HepG2 (cell line): ENCODE results near the gene SHLD1. TPM values are rescaled to one million over a fixed set of nuclear protein-coding genes. Genes with fewer than 3 reads are reported as not detected.

ENCODE experiments used
- ATAC-seq: fragments of 200-7000 bp; cut with Tn5 transposase; 3 replicates; pipeline ENCODE4 v1.9.1; 2020; ENCODE audit warnings: mild to moderate bottlenecking, moderate library complexity
- BruUV-seq: library from RNA; stranded (reverse); fragments of 400-500 nt; replicated peaks from 2 replicates; lab custom pipeline; 2021; lab: Mats Ljungman, UMichigan
- CTCF ChIA-PET: fragments of 300-600 bp; formaldehyde crosslinking; extraction: SDS; loops from one replicate; lab custom pipeline; 2021; ENCODE audit warnings: low total read pairs, inconsistent platforms, low intra/inter-chr PET ratio; lab: Yijun Ruan, JAX
- POLR2A ChIA-PET: fragments of 350-600 bp; sonication (Branson Sonifier 250); formaldehyde crosslinking; loops from one replicate; lab custom pipeline; 2020; ENCODE audit warnings: antibody characterized with exemption, inconsistent platforms; lab: Yijun Ruan, JAX
- DNase-seq: peaks from one replicate; pipeline ENCODE4 v3.0.0-alpha.2; 2015; ENCODE audit warnings: low spot score
- FAIRE-seq: peaks from 3 replicates; lab custom pipeline; 2011; peaks lifted over from hg19 to GRCh38; lab: Jason Lieb, UNC
- H2AFZ ChIP-seq: one replicate; pipeline ENCODE4 v1.6.1; 2011; ENCODE audit warnings: low read length, inconsistent platforms
- H3K27ac ChIP-seq: fragments of 300-600 bp; 3 replicates; pipeline ENCODE4 v1.8.0; 2011; ENCODE audit warnings: mixed run types, mild to moderate bottlenecking, mixed read lengths, low read length, inconsistent platforms; ENCODE audit not compliant: insufficient read depth; ENCODE audit errors: extremely low read length
- H3K27me3 ChIP-seq, 2 experiments: fragments of 200-600 bp in 1 of 2; 2 replicates in 1 of 2; 3 replicates in 1 of 2; pipeline versions ENCODE4 v1.6.0 to v1.8.0; 2011; ENCODE audit warnings: low read length in 2 of 2, mild to moderate bottlenecking in 2 of 2, moderate library complexity in 2 of 2, inconsistent platforms in 1 of 2; ENCODE audit not compliant: insufficient read depth in 2 of 2, control insufficient read depth in 1 of 2
- H3K36me3 ChIP-seq, 2 experiments: fragments of 200-600 bp in 1 of 2; replicated peaks in 1 of 2; 2 replicates in 1 of 2; 3 replicates in 1 of 2; pipeline versions ENCODE4 v1.5.1 to v1.8.0; 2011; ENCODE audit warnings: low read length in 2 of 2, inconsistent platforms in 1 of 2; ENCODE audit not compliant: insufficient read depth in 2 of 2, control insufficient read depth in 1 of 2
- H3K4me1 ChIP-seq: 2 replicates; pipeline ENCODE4 v1.5.1; 2012; ENCODE audit warnings: low read length, inconsistent platforms; ENCODE audit not compliant: insufficient read depth
- H3K4me2 ChIP-seq: 2 replicates; pipeline ENCODE4 v1.6.0; 2011; ENCODE audit warnings: low read depth, low read length, inconsistent platforms
- H3K4me3 ChIP-seq, 3 experiments: fragments of 200-600 bp in 1 of 3; sonication (generic), shearing (Covaris generic) in 1 of 3; replicated peaks in 1 of 3; 2 replicates each; pipeline ENCODE4 v1.5.1; 2011 to 2016; ENCODE audit warnings: low read length in 3 of 3, inconsistent platforms in 2 of 3, low read depth in 2 of 3, mild to moderate bottlenecking in 2 of 3, control low read depth in 1 of 3, mixed read lengths in 1 of 3; ENCODE audit not compliant: insufficient read depth in 1 of 3
- H3K79me2 ChIP-seq: one replicate; pipeline ENCODE4 v1.6.1; 2011; ENCODE audit warnings: low read length, inconsistent platforms; ENCODE audit not compliant: insufficient read depth
- H3K9ac ChIP-seq: 2 replicates; pipeline ENCODE4 v1.6.0; 2011; ENCODE audit warnings: mild to moderate bottlenecking, low read depth, low read length, inconsistent platforms; ENCODE audit not compliant: insufficient read depth
- H3K9me3 ChIP-seq: 2 replicates; pipeline ENCODE4 v1.5.1; 2012; ENCODE audit warnings: mild to moderate bottlenecking, low read length
- H4K20me1 ChIP-seq: 2 replicates; pipeline ENCODE4 v1.6.0; 2011; ENCODE audit warnings: inconsistent platforms, mild to moderate bottlenecking, low read length, moderate library complexity; ENCODE audit not compliant: insufficient read depth
- CBX5 ChIP-seq: sonication (generic); formaldehyde crosslinking; IDR thresholded peaks from 2 replicates; pipeline ENCODE4 v1.4.0; 2020; ENCODE audit warnings: missing genetic modification reagents, borderline replicate concordance
- RXRB ChIP-seq: IDR thresholded peaks from 2 replicates; pipeline ENCODE4 v1.6.1; 2016; ENCODE audit warnings: borderline replicate concordance, missing genetic modification reagents, missing compliant biosample characterization
- ZKSCAN5 ChIP-seq: sonication (generic); formaldehyde crosslinking; IDR thresholded peaks from 2 replicates; pipeline ENCODE4 v1.5.1; 2020; ENCODE audit warnings: mild to moderate bottlenecking, missing genetic modification reagents
- ZNF234 ChIP-seq: sonication (generic); formaldehyde crosslinking; conservative IDR thresholded peaks from 2 replicates; pipeline ENCODE4 v1.5.1; 2020; ENCODE audit warnings: mild to moderate bottlenecking, missing genetic modification reagents
- WGBS: methylation state at CpG from one replicate; pipeline ENCODE4 v1.1.6; 2017; ENCODE audit warnings: low lambda C conversion rate; 5-methylcytosine and 5-hydroxymethylcytosine counted together
- in situ Hi-C: cut with HindIII; loops from 2 replicates; pipeline ENCODE4 v1.10.0; 2017; ENCODE audit warnings: low pct_unique_long_range_greater_than_20kb; ENCODE audit not compliant: extremely low pct_ligation_motif_present
- intact Hi-C: fragments of 100-400 bp; cut with micrococcal nuclease; formaldehyde crosslinking; loops from one replicate; pipeline ENCODE4 v1.10.0; 2022; ENCODE audit not compliant: unreplicated experiment
- polyA plus RNA-seq, 8 experiments: library from polyadenylated mRNA; depleted of rRNA in 3 of 8; stranded (reverse) in 7 of 8; unstranded in 1 of 8; fragments of >200 nt; fragmentation: Illumina TruSeq in 4 of 8; extraction: Trizol in 4 of 8; gene quantifications; 2 replicates each; pipeline versions ENCODE4 v1.2.1 to v1.2.3, GENCODE V29; 2011 to 2016; ENCODE audit warnings: low read depth in 4 of 8, missing spikeins in 1 of 8, mixed read lengths in 1 of 8; ENCODE audit not compliant: insufficient read depth in 1 of 8
- total RNA-seq, 5 experiments: library from RNA; depleted of rRNA; stranded (reverse); fragments of >200 nt; fragmentation: Illumina TruSeq; extraction: Trizol; gene quantifications; 2 replicates each; pipeline ENCODE4 v1.2.3, GENCODE V29; 2016; ENCODE audit warnings: low read depth in 1 of 5
- TF ChIP-seq, protein P1 (sequence below): sonication (generic); formaldehyde crosslinking; IDR thresholded peaks from 2 replicates; pipeline ENCODE4 v1.5.0; 2020; ENCODE audit warnings: missing genetic modification reagents
- TF ChIP-seq, protein P2 (sequence below): sonication (generic); formaldehyde crosslinking; IDR thresholded peaks from 2 replicates; pipeline ENCODE4 v1.5.1; 2020; ENCODE audit warnings: mild to moderate bottlenecking, missing genetic modification reagents, borderline replicate concordance
- TF ChIP-seq, protein P3 (sequence below): sonication (generic); formaldehyde crosslinking; IDR thresholded peaks from 2 replicates; pipeline ENCODE4 v1.4.0; 2020; ENCODE audit warnings: missing genetic modification reagents

SHLD1 gene
- total and polyA plus RNA-seq, 2 of the 13 experiments (the other 11 are each of a cell fraction or from before 2014, with no cell fraction given), result 8.9 to 10.0 TPM

DNA sequence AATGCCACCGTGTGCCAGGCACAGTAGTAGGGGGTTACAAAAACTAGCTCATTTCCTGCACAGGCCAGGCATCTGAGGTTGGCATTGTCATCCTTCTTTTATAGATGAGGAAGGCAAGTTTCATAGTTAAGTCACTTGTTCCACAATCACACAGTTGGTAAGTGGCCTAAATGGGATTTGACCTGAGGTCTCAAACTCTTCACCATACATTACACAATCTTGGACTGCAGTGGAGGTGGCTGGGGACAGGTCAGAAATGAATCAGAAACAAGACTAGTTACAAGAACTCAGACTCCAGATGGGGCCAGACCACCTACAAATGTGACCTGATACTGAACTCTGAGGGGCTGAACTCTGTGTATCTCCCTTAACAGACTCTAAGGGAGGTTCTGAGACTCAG is 150.7 kb downstream of the SHLD1 start:
- H3K4me3 ChIP-seq, result no peak overlapping the region
- no peaks in the 10 kb centered on the region for H3K79me2 ChIP-seq
- ATAC-seq, result no peak
- DNase-seq, result no peak
- ChIA-PET CTCF (no interaction called here), POLR2A (no interaction called here)
- WGBS, result 0% methylated on average over 1 of the region's 1 CpG
- no peak overlapping the region for H3K27ac ChIP-seq
- no TSS peak for BruUV-seq
- no peak overlapping the region for H2AFZ ChIP-seq
- TF ChIP-seq CBX5 (CRISPR knock-in tag), result no peak
- TF ChIP-seq RXRB (CRISPR knock-in tag), result no peak
- no peaks in the 10 kb centered on the region for H4K20me1 ChIP-seq
- FAIRE-seq, result no peak
- H3K36me3 ChIP-seq, result no peaks in the 10 kb centered on the region
- H3K9ac ChIP-seq, result no peak overlapping the region
- H3K27me3 ChIP-seq, result peaks cover 0 to 2% of the 10 kb centered on the region in 2 experiments; a peak in 1 of 5 replicates
- intact Hi-C loops, result no loop called here
- in situ Hi-C loops, result no loop called here
- H3K4me2 ChIP-seq, result no peak overlapping the region
- no peaks in the 10 kb centered on the region for H3K9me3 ChIP-seq
- no peaks in the 10 kb centered on the region for H3K4me1 ChIP-seq

GRCh38 chr20:5908981-5909380 is 158.8 kb downstream of the SHLD1 start:
- Histone ChIP-seq H3K9me3 (no peaks in the 10 kb centered on the region), H3K4me2 (no peak overlapping the region), H3K36me3 (no peaks in the 10 kb centered on the region), H3K27me3 (peaks cover 2 to 3% of the 10 kb centered on the region in 2 experiments; a peak in 1 of 5 replicates), H2AFZ (no peak overlapping the region), H3K4me3 (no peak overlapping the region), H3K4me1 (peaks cover 13% of the 10 kb centered on the region), H3K27ac (no peak overlapping the region), H3K9ac (no peak overlapping the region), H3K79me2 (no peaks in the 10 kb centered on the region), H4K20me1 (no peaks in the 10 kb centered on the region)
- in situ Hi-C loops (no loop called here), intact Hi-C loops (no loop called here)
- ChIA-PET CTCF (no interaction called here), POLR2A (no interaction called here)
- TF ChIP-seq, protein P1, sequence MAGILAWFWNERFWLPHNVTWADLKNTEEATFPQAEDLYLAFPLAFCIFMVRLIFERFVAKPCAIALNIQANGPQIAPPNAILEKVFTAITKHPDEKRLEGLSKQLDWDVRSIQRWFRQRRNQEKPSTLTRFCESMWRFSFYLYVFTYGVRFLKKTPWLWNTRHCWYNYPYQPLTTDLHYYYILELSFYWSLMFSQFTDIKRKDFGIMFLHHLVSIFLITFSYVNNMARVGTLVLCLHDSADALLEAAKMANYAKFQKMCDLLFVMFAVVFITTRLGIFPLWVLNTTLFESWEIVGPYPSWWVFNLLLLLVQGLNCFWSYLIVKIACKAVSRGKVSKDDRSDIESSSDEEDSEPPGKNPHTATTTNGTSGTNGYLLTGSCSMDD (CRISPR knock-in tag), result no peak
- TF ChIP-seq, protein P2, sequence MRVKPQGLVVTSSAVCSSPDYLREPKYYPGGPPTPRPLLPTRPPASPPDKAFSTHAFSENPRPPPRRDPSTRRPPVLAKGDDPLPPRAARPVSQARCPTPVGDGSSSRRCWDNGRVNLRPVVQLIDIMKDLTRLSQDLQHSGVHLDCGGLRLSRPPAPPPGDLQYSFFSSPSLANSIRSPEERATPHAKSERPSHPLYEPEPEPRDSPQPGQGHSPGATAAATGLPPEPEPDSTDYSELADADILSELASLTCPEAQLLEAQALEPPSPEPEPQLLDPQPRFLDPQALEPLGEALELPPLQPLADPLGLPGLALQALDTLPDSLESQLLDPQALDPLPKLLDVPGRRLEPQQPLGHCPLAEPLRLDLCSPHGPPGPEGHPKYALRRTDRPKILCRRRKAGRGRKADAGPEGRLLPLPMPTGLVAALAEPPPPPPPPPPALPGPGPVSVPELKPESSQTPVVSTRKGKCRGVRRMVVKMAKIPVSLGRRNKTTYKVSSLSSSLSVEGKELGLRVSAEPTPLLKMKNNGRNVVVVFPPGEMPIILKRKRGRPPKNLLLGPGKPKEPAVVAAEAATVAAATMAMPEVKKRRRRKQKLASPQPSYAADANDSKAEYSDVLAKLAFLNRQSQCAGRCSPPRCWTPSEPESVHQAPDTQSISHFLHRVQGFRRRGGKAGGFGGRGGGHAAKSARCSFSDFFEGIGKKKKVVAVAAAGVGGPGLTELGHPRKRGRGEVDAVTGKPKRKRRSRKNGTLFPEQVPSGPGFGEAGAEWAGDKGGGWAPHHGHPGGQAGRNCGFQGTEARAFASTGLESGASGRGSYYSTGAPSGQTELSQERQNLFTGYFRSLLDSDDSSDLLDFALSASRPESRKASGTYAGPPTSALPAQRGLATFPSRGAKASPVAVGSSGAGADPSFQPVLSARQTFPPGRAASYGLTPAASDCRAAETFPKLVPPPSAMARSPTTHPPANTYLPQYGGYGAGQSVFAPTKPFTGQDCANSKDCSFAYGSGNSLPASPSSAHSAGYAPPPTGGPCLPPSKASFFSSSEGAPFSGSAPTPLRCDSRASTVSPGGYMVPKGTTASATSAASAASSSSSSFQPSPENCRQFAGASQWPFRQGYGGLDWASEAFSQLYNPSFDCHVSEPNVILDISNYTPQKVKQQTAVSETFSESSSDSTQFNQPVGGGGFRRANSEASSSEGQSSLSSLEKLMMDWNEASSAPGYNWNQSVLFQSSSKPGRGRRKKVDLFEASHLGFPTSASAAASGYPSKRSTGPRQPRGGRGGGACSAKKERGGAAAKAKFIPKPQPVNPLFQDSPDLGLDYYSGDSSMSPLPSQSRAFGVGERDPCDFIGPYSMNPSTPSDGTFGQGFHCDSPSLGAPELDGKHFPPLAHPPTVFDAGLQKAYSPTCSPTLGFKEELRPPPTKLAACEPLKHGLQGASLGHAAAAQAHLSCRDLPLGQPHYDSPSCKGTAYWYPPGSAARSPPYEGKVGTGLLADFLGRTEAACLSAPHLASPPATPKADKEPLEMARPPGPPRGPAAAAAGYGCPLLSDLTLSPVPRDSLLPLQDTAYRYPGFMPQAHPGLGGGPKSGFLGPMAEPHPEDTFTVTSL (CRISPR knock-in tag), result no peak
- no peak for TF ChIP-seq ZKSCAN5 (CRISPR knock-in tag)
- no peak for TF ChIP-seq ZNF234 (CRISPR knock-in tag)
- TF ChIP-seq, protein P3, sequence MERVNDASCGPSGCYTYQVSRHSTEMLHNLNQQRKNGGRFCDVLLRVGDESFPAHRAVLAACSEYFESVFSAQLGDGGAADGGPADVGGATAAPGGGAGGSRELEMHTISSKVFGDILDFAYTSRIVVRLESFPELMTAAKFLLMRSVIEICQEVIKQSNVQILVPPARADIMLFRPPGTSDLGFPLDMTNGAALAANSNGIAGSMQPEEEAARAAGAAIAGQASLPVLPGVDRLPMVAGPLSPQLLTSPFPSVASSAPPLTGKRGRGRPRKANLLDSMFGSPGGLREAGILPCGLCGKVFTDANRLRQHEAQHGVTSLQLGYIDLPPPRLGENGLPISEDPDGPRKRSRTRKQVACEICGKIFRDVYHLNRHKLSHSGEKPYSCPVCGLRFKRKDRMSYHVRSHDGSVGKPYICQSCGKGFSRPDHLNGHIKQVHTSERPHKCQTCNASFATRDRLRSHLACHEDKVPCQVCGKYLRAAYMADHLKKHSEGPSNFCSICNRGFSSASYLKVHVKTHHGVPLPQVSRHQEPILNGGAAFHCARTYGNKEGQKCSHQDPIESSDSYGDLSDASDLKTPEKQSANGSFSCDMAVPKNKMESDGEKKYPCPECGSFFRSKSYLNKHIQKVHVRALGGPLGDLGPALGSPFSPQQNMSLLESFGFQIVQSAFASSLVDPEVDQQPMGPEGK (CRISPR knock-in tag), result no peak
- DNase-seq (no peak), FAIRE-seq (no peak), ATAC-seq (no peak)
- 12% methylated on average over 2 of the region's 2 CpGs for WGBS
- no TSS peak for BruUV-seq
